Sigmoid colon (tissue), 4 donors: ENCODE results near the gene SUPT20H.

Experiments
- POLR2A ChIP-seq, 2 donors: fragments of 450-650 bp; IDR thresholded peaks; one replicate each; pipeline ENCODE4 v1.6.1; 2016; ENCODE audit warnings: antibody characterized with exemption in 2 of 2, mild to moderate bottlenecking in 2 of 2, moderate library complexity in 2 of 2
- POLR2AphosphoS5 ChIP-seq, 4 donors: sonication (generic); formaldehyde crosslinking; IDR thresholded peaks; one replicate each; pipeline ENCODE4 v1.6.1; 2017; ENCODE audit warnings: antibody characterized with exemption in 4 of 4

DNA sequence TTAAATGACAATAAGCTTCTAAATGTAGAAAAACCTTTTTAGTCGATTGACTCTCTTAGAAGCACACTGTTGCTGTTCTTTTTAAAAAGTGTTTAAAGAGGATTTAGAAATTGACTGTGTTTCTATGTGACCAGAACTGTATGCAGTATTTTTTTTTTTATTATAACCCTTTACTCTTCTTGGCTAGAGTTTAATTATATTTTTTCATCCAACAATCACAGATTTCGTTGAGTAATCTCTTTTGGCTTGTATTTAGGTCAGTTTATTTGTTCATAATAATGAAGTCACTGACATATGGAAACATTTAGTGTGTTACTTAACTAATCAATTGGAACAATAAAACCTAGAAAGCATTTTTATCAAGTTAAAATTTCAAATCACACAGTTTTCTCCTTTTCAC lies 26.1 kb upstream of the SUPT20H start:
- TF ChIP-seq POLR2AphosphoS5 (IDR thresholded peaks at IDR 0.05) (no peak), POLR2A (IDR thresholded peaks at IDR 0.05) (no peak)
